GM12878 (cell line): ENCODE measurements around the gene ACTRT3. TPM values are rescaled to one million over a fixed set of nuclear protein-coding genes. Genes with fewer than 3 reads are reported as not detected.

Experiments used
- ATF2 ChIP-seq: IDR thresholded peaks from 2 replicates; pipeline ENCODE4 v1.6.1; 2012; ENCODE audit warnings: low read length, inconsistent platforms
- BHLHE40 ChIP-seq, 2 experiments: fragments of 450-650 bp in 1 of 2; IDR thresholded peaks; 2 replicates each; pipeline ENCODE4 v1.6.1; 2011 to 2017; ENCODE audit warnings: low read depth in 2 of 2, borderline replicate concordance in 1 of 2, improper control_type of control experiment in 1 of 2, low read length in 1 of 2, mild to moderate bottlenecking in 1 of 2
- CHD1 ChIP-seq: IDR thresholded peaks from 2 replicates; pipeline ENCODE4 v1.6.1; 2012; ENCODE audit warnings: low read depth, low read length, improper control_type of control experiment
- DPF2 ChIP-seq: fragments of 450-650 bp; IDR thresholded peaks from 2 replicates; pipeline ENCODE4 v1.6.1; 2017; ENCODE audit warnings: mild to moderate bottlenecking
- FOXM1 ChIP-seq: IDR thresholded peaks from 2 replicates; pipeline ENCODE4 v1.6.1; 2012; ENCODE audit warnings: low read depth, mild to moderate bottlenecking, inconsistent platforms, low read length, moderate library complexity
- IRF3 ChIP-seq: fragments of 450-650 bp; IDR thresholded peaks from 2 replicates; pipeline ENCODE4 v1.6.1; 2014; ENCODE audit warnings: mild to moderate bottlenecking
- NFYB ChIP-seq: IDR thresholded peaks from 2 replicates; pipeline ENCODE4 v1.6.1; 2011; ENCODE audit warnings: low read depth, mild to moderate bottlenecking, low read length, improper control_type of control experiment, moderate library complexity; ENCODE audit not compliant: insufficient read depth
- POLR2A ChIP-seq: IDR thresholded peaks from 2 replicates; pipeline ENCODE4 v1.6.1; 2011; ENCODE audit warnings: low read depth, mild to moderate bottlenecking, low read length
- PRDM15 ChIP-seq: fragments of 450-650 bp; formaldehyde crosslinking; IDR thresholded peaks from 2 replicates; pipeline ENCODE4 v1.4.0; 2020; ENCODE audit warnings: mild to moderate bottlenecking, moderate library complexity
- SREBF1 ChIP-seq: IDR thresholded peaks from 2 replicates; pipeline ENCODE4 v1.6.1; 2012; ENCODE audit warnings: mild to moderate bottlenecking, low read length
- SREBF2 ChIP-seq: IDR thresholded peaks from 2 replicates; pipeline ENCODE4 v1.6.1; 2012; ENCODE audit warnings: mild to moderate bottlenecking, low read length
- SUZ12 ChIP-seq: fragments of 200-600 bp; sonication (generic); IDR thresholded peaks from one replicate; pipeline ENCODE4 v1.6.1; 2018; ENCODE audit warnings: antibody characterized with exemption, mild to moderate bottlenecking; ENCODE audit not compliant: unreplicated experiment
- TARDBP ChIP-seq: IDR thresholded peaks from 2 replicates; pipeline ENCODE4 v1.6.1; 2016; ENCODE audit warnings: borderline replicate concordance
- TCF7 ChIP-seq: IDR thresholded peaks from 2 replicates; pipeline ENCODE4 v1.6.1; 2014; ENCODE audit warnings: antibody characterized with exemption, borderline replicate concordance
- ZBTB40 ChIP-seq: fragments of 450-650 bp; IDR thresholded peaks from 2 replicates; pipeline ENCODE4 v1.6.1; 2016; ENCODE audit warnings: mild to moderate bottlenecking, moderate library complexity, borderline replicate concordance
- ZSCAN29 ChIP-seq: fragments of 450-650 bp; IDR thresholded peaks from 2 replicates; pipeline ENCODE4 v1.6.1; 2017; ENCODE audit warnings: mild to moderate bottlenecking, moderate library complexity
- polyA plus RNA-seq, 11 experiments: library from polyadenylated mRNA; depleted of rRNA in 4 of 11; unstranded in 6 of 11; stranded (reverse) in 5 of 11; fragments of >200 nt; fragmentation: Nextera tagmentation in 4 of 11; fragmentation: Illumina TruSeq in 1 of 11; extraction: Ambion mirVana in 4 of 11; extraction: Trizol in 1 of 11; gene quantifications; 1 replicate in 1 of 11; 2 replicates in 10 of 11; pipeline versions ENCODE4 v1.2.1 to v1.2.3, GENCODE V29; 2011 to 2016; ENCODE audit warnings: inconsistent platforms in 2 of 11, missing spikeins in 2 of 11, low read depth in 1 of 11
- total RNA-seq, 4 experiments: library from RNA; depleted of rRNA in 3 of 4; stranded (reverse); fragments of >200 nt in 3 of 4; fragmentation: Illumina TruSeq in 1 of 4; extraction: Trizol in 1 of 4; gene quantifications; 2 replicates each; pipeline versions ENCODE4 v1.2.1 to v1.2.3, GENCODE V29; 2013 to 2021
- TF ChIP-seq, protein P1 (sequence below): fragments of 450-650 bp; IDR thresholded peaks from 2 replicates; pipeline ENCODE4 v1.6.1; 2017; ENCODE audit warnings: low read depth, mild to moderate bottlenecking, moderate library complexity

Gene ACTRT3
- total and polyA plus RNA-seq, 10 of the 15 experiments (the other 5 are each of a cell fraction or from before 2014, with no cell fraction given), result 0.02 to 0.58 (median 0.11) TPM; not detected in 1

DNA sequence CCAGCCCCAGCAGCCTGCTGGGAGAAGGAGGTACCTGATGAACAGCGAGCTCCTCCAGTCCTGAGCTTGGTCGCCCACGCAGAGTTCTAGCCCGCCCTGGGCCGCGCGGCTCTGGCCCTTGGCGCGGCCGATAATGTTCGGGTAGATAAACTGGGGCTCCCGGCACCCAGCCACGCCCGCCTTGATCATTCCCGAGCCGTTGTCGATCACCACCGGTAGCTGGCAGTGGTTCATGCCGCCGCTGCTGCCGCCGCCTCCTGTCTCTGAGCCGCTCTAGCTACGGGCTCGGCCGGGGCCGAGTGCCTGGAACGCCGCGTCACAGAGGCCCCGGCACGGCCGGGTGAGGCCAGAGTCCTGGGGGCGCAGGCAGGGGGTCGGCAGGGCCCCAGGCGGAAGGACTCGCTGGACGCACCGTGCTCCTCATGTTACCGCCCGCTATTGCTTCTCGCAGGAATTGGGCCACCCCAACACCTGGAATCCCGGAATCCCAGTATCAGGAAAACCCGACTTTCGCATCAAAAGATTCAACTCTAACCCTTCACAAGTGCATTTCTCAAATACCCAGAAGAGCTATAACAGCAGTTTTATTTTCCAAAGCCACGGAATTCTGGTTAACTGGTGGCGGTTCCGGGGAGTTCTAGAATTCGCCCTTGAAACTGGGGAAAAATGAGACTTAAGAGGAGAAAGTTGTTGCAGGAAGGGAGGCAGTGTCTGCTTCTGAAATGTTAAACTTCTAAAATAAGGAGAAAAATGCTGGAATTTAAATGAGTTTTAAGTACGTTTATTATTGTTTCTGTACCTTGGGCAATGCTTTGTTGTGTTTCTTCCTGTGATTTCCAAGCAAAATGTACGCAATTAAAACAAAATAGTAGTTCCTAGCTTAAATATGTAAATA lies at the start of gene ACTRT3 (continued):
- TF ChIP-seq PRDM15 (CRISPR knock-in tag), result no peak
- TF ChIP-seq ZBTB40, result 0 out of 2 replicates have a peak, but pooled peaks have one; percentile 32
- no peak for TF ChIP-seq TCF7
- TF ChIP-seq BHLHE40 (IDR thresholded peaks at IDR 0.05; ENCODE audit: borderline replicate concordance in 1 of 2, low read depth in 2 of 2, low read length in 1 of 2), result peak in 1 of 2 experiments; percentile 19; a peak in 1 of 4 replicates
- TF ChIP-seq ZSCAN29, result no peak
- TF ChIP-seq POLR2A, result peak; percentile 74
- TF ChIP-seq SREBF2, result no peak
- TF ChIP-seq DPF2, result 0 out of 2 replicates have a peak, but pooled peaks have one; percentile 14
- TF ChIP-seq CHD1, result no peak
- TF ChIP-seq TARDBP, result no peak
- no peak for TF ChIP-seq NFYB
- TF ChIP-seq SUZ12, result no peak
- TF ChIP-seq SREBF1, result no peak
- TF ChIP-seq ATF2, result no peak
- 0 out of 2 replicates have a peak, but pooled peaks have one; percentile 15 for TF ChIP-seq FOXM1
- TF ChIP-seq, protein P1, sequence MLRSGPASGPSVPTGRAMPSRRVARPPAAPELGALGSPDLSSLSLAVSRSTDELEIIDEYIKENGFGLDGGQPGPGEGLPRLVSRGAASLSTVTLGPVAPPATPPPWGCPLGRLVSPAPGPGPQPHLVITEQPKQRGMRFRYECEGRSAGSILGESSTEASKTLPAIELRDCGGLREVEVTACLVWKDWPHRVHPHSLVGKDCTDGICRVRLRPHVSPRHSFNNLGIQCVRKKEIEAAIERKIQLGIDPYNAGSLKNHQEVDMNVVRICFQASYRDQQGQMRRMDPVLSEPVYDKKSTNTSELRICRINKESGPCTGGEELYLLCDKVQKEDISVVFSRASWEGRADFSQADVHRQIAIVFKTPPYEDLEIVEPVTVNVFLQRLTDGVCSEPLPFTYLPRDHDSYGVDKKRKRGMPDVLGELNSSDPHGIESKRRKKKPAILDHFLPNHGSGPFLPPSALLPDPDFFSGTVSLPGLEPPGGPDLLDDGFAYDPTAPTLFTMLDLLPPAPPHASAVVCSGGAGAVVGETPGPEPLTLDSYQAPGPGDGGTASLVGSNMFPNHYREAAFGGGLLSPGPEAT, result peak; percentile 48; the same call in 1 of the 2 replicates
- no peak for TF ChIP-seq IRF3
